Activated CD4-positive, alpha-beta T cell treated with anti-CD3 and anti-CD28 coated beads, Interleukin-2, amount 50 U/mL, for 1 hour (primary cell): ENCODE data around the gene ATP8B3.

Experiments
- DNase-seq: peaks from one replicate; pipeline ENCODE4 v3.0.0-alpha.2; 2020

ATP8B3 gene

DNA sequence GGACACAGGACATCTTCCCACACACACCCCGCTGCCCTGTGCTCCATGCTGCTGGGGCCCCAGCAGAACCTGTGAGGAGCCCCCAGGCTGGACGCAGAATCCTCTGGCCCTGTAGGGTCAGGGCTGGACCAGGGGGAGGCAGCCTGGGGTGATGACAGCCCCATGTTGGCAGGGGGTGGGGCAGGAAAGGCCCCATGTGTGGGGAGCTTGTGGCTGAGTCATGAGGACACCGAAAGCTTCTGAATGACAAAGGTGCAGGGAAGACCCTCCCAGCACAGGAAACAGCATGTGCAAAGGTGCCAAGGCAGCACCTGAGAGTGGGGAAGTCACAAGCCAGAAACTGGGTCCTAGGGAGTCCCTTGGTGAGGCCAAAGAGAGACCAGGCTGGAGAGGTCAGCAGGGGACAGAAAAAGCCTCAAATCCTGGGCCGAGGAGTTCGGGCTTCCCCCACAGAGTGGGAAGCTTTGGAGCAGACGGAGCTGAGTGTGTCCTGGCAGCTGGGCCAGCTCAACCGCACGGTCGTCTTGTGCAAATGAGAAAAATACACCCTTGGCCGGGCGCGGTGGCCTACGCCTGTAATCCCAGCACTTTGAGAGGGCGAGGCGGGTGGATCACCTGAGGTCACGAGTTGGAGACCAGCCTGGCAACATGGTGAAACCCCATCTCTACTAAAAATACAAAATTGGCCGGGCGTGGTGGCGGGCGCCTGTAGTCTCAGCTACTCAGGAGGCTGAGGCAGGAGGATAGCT, 17.5 kb downstream of the ATP8B3 start:
- no peak for DNase-seq

DNA sequence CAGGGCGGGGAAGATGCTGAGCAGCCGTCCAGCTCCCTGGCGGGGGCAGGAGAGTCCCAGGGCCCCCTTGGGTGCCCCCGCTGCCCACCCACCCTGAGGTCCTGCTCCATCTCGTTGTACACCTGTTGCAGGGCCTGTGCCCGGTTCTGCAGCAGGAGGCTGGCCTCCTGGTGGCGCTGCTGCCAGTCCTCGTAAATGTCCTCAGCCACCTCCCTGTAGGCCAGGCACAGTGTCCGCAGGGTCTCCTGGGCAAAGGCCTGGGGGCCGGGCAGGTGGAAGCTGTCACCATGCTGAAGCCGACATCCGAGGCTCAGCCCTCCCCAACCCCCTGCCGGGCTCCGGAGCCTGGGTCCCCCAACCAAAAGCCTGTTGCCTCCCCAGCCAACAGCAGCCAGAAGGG, 20.2 kb downstream of the ATP8B3 start:
- no peak for DNase-seq

DNA sequence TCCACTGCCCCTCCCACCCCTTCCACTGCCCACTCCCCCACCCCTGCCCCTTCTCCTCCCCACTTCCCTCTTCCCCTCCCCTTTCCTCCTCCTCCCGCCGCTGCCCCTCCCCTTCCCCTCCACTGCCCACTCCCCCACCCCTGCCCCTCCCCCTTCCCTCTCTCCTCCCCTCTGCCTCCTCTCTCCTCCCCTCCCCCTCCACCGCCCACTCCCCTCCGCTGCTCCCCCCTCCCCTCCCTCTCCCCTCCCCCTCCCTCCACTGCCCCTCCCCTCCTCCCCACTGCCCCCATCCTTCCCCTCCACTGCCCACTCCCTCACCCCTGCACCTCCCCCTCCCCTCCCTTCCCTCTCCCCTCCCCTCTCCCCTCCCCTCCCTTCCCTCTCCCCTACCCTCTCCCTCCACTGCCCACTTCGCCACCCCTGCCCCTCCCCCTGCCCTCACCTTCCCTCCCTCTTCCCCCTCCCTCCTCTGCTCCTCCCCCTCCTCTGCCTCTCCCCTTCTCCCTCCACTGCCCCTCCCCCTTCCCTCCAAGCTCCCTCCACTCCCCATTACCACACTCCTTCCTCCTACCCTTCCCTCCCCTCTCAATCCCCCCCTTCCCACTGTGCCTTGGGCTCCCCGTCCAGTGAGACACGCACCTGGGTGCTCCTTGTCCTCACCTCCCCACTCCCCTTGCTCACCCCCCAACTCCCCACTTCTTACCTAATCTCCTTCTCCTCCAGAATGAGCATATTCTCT, 21.9 kb downstream of the ATP8B3 start:
- no peak for DNase-seq

- DNase-seq, result no peak
Observed at GRCh38 chr19:1789261-1790041, 22.6 kb downstream of the ATP8B3 start.

DNA sequence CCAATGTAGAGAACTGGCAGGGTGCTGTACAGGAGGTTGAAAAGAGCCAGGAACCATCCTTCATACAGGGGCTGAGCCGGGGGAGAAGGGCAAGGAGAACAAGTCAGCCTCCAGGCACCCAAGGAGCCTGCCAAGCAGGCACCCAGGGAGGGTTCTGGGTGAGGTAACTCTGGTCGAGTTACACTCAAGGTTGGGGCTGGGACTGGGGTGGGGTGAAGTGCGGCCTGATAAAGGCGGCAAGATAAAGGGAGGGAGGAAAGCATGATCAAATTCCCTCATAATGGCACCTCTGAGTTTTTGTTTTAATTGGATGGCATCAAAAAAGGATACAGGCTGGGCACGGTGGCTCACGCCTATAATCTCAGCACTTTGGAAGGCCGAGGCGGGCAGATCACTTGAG, 25.0 kb downstream of the ATP8B3 start:
- no peak for DNase-seq

GRCh38 chr19:1786668-1787067, 25.4 kb downstream of the ATP8B3 start:
- DNase-seq, result no peak

- no peak for DNase-seq
Observed at GRCh38 chr19:1785310-1785709, 26.8 kb downstream of the ATP8B3 start.

DNA sequence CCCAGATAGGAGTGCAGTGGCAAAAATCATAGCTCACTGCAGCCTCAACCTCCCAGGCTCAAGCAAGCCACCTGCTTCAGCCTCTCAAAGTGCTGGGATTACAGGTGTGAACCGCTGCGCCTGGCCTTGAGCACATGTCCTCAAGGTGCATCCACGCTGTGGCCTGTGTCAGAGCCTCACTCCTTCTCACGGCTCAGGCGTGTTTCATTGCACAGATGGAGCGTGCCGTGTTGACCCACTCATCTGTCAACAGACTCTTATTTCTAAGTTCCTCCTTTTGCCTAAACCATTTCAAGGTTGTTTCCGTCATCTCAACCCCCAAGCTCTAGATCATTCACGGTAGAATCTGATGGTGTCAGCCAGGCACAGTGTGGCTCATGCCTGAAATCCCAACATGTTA, 28.2 kb downstream of the ATP8B3 start:
- no peak for DNase-seq

DNA sequence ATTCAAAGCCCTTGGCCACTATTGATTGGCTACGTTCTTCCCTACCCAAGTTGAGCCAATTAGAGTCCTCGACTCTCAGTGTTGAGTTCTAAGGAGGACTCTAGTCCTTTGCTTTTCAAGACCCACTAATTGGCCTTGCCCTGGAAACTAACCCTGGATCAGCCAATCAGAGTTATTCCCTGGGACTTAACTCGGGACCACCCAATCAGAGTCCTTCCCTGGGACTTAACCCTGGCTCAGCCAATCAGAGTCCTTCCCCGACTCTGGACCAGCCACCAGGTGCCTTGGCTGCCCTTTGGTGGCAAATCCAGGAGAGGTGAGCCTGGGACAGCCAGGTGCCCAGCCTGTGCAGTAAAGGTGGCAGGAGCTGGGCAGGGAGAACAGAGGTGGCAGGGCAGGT, 28.7 kb downstream of the ATP8B3 start:
- no peak for DNase-seq

DNA sequence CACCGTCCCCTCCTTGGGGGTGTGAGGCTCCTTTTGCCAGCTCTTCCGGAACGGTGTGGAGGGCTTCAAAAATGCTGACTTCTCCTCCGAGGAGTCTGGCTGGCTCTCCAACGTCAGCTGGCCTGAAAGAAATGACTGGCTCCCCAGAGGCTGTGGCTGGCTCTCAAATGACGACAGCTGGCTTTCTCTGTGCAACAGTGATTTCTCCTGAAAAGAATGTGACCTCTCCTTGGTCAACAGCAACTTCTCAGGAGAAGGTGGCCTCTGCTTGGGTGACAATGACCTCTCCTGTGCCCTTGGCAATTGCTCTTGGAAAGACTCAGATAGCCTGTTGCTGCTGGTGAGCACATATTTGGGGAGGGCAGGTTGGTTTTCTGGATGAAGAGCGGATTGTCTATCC, 29.6 kb downstream of the ATP8B3 start:
- DNase-seq, result no peak

DNA sequence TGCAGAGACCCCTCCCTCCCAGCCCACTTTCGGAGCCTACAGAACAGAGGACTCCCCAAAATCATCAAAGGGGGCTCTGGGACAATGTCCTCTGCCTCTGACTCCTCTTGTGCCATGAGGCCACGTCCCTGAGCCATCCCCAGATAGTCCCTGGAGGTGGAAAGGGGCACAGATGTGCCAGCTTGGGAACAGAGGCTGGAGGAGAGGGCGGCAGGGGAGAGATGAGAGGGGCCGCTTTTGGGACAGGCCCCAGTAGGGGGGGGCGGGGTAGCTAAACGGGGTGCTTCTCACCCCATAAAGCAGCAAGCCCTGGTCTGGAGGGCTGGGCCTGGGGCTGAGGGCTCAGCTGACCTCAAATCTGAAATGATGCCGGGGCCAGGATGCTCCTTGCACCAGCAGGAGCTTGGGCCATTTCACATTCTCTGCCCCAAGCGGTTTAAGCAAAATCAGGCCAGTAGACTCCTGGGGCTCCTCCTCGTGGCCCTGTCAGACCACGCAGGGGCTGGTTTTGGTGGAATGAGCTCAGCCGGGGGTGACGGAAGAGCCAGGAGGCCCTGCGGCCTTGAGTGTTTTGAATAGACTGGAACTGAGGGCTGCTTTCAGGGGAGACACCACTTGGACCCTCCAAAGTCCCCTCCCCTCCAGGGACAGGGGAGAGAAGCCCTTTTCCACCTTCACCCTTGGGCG, 31.7 kb downstream of the ATP8B3 start:
- DNase-seq, result no peak

GRCh38 chr19:1779574-1779973, 32.5 kb downstream of the ATP8B3 start:
- no peak for DNase-seq

- DNase-seq, result no peak
Observed at GRCh38 chr19:1777149-1777548, 34.9 kb downstream of the ATP8B3 start.

DNA sequence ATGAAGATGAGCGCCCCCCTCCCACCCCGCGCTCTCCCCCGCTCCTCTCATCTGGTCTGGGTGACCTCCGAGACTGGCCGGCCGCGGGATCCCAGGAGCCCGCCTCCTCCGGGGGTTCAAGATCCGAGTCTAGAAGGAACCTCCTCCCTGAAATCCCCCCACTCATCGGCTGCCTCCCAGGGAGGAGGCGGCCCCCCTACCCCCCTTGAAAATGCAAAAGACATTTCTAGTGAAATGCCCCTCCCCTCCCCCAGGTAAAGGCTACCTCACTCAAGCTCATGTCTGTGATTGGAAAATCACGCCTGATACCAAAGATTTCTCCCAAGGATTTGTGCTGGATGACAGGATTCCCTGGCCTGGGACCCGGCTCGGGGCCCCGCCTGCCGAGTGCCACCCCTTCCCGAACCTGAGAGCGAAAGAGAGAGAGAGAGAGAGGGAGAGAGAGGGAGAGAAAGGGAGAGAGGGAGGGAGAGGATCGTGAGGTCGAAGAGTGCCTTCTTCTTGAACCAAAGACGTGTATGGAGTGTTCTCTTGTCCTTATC, 35.4 kb downstream of the ATP8B3 start:
- no peak for DNase-seq

DNA sequence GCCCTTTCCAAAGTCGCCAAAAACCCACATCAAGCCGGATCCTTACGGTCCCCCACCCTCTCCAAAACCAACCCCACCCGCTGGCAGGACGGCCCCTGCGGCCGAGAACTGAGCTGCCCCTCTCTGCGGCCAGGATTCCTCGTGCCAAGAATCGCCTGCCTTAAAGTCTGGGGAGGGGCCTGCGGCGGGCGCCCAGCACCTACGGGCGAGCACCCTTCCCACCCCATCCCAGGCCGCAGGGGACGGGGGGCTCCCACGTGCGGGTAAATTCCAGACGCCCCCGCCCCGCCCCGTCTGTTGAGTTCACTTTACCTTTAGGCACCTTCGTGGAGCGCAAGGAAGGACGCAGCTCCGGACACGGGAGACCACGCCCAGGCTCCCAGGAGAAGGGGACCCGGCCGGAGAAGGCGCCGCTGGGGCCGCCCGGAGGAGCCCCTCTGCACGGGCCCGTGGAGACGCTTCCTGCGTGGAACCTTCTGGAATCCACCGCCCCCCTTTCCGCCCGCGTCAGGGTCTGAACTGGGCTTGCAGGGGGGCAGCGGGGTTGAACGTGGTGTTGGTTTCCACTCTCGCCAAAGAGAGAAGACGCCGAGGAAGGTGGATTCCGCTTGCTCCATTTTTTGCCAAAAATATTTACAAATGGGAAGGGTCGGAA, 36.0 kb downstream of the ATP8B3 start:
- no peak for DNase-seq

DNA sequence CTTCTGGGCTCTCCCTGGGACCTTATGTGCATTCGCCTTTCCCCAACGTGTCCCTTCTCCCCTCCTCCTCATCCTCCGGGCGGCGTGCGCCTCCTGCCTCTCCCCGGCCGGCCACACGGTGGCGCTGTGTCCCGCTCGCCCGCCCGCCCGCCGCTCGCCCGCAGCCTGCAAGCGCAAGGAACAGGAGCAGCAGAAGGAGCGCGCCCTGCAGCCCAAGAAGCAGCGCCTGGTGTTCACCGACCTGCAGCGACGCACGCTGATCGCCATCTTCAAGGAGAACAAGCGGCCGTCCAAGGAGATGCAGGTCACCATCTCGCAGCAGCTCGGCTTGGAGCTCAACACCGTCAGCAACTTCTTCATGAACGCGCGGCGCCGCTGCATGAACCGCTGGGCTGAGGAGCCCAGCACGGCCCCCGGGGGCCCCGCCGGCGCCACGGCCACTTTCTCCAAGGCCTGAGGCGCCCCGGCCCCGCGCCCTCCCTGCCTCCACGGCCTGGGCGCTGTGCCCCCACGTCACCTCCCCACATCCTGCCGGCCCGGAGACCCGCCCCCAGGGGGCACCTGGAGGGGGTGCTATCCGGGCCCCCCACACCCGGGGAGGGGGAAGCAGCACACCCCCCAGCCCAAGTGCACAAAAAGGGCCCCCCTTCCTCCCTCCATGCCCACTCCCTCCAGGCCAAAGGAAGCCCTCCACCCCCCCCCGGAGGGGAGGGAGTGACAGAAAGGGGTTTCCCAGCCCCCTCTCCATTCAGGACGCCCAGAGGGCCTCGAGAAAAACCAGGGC, 36.9 kb downstream of the ATP8B3 start:
- no peak for DNase-seq

DNA sequence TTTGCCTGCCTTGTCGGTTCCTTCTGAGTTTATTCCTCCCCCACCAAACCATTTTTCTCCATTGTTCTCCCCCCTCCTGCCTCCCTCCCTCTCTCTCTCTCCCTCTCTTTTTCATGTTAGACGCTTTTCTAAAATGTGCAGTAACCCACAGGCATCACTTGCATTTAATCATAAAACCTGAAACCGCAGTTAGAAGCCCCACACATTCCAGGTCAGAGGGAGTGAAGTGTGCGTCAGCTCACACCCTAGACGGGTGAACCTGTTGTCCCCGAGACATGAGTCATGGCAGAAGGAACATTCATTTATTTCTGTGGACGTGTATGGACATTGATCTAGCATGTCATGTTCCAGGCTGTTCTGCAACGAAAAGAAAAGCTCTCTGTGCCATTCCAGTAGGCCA, 38.9 kb downstream of the ATP8B3 start:
- DNase-seq, result no peak

DNA sequence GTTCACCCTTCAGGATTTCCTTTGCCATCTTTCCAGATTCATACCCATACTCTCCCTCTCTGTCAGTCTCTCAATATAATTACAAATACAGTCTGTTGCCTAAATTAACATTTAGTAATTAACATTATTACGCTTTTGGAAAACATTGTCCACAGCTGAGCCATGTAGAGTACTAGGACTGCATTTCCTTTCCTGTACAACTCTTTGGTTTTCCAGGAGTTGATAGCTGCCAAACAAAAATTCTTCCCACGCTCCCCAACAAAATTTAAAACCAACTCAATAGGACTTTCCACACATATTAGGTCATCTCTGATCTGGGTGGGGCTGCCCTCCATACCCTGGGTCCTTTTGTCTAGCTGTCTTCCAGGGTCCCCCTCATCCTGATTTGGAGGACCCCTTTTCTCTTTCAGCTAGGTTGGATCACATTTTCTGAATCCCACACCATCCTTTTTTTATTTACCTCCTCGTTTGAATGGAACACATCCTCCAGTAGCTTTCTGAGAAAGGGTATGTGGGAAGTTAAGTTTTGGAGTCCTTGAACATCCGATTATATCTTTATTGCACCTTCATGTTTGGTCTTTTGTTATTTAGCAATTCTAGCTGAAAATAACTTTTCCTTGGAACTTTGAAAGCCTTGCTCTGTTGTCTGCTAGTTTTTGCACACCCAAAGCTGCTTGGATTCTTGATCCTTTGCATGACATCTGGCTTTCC, 41.1 kb downstream of the ATP8B3 start:
- no peak for DNase-seq

DNA sequence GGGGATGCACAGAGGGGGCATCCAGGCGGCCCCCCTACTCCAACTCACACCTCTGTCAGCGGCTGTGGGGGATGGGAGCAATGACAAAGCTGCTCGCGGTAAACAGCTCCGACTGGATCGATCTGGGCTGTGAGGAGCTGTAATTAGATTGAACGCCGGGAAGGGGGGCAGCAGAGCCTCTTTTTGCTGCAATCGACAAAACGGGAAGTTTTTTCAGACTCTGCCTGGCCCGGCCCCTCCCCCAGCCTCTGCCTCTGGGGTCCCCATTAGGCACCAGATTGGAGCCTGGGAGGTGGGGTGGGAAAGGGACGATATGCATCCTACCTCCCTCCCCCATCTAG, 42.5 kb downstream of the ATP8B3 start:
- no peak for DNase-seq

DNA sequence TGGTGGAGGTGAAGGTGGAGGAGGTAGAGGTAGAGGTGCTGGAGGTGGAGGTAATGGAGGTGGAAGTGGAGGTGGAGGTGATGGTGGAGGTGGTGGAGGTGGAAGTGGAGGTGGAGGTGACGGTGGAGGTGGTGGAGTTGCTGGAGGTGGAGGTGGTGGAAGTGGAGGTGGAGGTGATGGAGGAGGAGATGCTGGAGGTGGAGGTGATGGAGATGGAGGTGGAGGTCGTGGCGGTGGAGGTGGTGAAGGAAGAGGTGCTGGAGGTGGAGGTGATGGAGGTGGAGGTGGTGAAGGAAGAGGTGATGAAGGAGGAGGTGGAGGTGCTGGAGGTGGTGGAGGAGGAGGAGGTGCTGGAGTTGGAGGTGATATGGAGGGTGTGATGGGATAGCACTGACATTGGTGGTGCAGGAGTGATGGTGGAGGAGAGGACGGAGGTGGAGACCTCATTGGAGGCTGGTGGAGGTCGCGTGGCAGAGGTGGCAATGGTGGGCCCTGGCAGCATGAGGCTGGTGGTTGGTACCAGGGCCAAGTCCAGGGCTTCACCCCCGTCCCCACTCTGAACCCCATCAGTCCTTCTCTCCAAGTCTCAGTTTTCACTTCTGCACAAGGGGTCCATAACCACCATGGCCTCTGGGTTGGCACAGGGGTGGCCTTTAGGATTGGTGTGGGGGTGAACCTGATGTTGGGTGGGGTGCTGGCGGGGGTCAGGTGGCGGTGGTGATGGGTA, 43.0 kb downstream of the ATP8B3 start:
- no peak for DNase-seq
